HG02870 (cell line): ENCODE measurements around the gene ZSWIM3.
"Not testable (repeated sequence)": the region's sequence is repeated elsewhere in the genome, so short reads cannot be mapped to it uniquely, and the experiment has no call there.

Source experiments
- ATAC-seq: cut with Tn5 transposase; IDR thresholded peaks from one replicate; pipeline ENCODE4 v1.9.1; 2021; ENCODE audit warnings: mild to moderate bottlenecking, moderate library complexity; ENCODE audit not compliant: unreplicated experiment

ZSWIM3 gene

DNA sequence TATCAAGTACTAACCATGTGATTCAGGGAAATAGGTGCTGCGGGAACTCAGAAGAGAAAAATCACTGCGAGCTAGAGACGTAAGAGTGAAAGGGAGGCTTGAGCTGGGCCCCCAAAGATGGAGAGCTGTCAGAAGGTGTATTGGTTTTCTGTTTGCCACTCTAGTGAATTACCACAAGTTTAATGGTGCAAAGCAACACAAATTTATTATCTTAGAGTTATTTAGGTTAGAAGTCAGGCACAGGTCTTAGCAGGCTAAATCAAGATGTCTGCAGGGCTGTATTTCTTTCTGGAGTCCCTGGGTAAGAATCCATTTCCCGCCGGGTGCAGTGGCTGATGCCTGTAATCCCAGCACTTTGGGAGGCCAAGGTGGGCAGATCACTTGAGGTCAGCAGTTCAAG, 2.5 kb downstream of the ZSWIM3 start:
- no peak for ATAC-seq

DNA sequence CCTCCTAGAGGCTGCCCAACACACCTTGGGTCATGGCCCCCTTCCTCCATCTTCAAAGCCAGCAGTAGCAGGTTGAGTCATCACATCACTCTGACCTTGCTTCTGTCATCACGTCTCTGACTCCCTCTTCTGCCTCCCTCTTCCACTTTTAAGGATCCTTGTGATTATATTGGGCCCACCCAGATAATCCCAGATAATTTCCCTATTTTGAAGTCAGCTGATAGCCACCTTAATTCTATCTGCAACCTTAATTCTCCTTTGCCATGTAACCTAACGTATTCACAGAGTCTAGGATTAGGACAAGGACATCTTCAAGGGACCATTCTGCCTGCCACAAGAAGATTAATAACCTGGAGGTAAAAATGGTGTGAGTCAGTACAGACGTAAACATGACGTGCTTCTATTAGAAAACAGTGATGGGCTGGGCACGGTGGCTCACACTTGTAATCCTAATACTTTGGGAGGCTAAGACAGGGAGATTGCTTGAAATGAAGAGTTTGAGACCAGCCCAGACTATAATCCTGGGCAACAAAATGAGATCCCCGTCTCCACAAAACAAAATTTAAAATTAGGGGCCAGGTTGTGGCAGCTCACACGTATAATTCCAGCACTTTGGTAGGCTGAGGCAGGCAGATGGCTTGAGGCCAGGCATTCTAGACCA, 3.3 kb downstream of the ZSWIM3 start:
- no peak for ATAC-seq

DNA sequence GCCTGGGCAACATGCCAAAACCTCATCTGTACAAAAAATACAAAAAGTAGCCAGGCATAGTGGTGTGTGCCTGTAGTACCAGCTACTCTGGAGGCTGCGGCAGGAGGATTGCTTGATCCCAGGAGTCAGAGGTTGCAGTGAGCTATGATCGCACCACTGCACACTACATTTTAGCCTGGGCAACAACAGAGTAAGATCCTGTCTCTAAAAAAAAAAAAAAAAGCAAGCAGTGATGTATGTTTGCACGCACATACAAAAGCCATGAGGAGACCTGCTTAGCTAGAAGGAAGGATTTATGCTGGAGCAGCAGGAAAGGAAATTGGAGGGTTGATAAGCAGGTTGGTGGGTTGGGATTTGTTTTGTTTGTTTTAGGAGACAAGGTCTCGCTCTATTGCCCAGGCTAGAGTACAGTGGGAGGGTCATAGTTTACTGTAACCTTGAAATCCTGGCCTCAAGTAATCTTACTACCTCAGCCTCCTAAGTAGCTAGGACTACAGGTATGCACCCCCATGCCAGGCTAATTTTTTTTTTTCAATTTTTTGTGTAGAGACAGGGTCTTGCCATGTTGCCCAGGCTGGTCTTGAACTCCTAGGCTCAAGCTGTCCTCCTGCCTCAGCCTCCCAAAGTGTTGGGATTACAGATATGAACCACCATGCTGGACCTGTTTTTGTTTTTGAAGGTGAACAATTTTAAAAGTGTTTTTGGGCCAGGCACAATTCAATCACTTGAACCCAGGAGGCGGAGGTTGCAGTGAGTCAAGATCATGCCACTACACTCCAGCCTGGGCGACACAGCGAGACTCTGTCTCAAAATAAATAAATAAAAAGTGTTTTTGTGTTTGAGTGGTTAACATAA, 4.0 kb downstream of the ZSWIM3 start:
- ATAC-seq = no peak

DNA sequence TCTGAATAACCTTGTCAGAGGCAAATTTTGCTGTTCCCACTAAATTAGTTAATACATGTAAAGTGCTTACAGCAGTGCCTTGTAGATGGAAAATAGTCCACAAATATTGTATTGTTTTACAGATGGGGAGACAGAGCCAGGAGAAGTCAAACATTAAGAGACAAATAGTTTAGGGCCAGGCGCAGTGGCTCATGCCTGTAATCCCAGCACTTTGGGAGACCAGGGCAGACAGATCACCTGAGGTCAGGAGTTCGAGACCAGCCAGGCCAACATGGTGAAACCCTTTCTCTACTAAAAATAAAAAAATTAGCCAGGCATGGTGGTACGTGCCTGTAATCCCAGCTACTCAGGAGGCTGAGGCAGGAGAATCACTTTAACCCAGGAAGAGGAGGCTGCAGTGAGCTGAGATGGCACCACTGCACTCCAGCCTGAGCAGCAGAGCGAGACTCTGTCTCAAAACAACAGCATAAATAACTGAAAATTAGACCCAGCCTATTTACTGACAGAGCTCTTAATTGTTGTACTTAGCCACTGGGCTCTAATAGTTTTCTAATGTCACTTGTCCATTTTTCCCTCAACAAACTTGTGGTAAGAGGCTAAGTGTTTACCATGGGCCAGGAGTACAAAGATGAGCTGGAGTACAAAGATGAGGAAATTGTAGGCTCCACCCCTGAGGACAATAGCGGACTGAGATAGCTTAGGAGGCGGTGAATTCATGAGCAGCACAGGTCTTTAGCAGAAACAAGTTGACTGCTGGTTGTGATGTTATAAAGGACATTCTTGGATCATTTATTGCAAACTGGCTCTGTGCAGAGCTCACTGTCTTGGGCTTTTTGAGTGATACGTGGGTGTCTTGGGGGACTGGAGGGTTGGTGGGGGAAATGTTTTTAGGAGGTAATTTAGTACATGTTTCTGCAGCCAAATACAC, 6.4 kb downstream of the ZSWIM3 start:
- no peak for ATAC-seq

DNA sequence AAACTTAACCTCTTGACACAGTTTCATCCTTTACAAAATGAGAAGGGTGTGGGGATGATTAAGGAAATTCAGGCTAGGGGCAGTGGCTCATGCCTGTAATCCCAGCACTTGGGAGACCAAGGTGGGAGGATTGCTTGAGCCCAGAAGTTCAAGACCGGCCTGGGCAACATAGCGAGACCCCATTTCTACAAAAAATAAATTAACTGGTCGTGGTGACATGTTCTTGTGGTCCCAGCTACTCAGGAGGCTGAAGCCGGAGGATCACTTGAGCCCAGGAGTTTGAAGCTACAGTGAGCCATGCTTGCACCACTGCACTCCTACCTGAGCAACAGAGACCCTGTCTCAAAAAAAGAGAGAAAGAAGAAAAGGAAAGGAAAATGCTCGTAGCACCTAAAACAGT, 9.0 kb downstream of the ZSWIM3 start:
- no peak for ATAC-seq

DNA sequence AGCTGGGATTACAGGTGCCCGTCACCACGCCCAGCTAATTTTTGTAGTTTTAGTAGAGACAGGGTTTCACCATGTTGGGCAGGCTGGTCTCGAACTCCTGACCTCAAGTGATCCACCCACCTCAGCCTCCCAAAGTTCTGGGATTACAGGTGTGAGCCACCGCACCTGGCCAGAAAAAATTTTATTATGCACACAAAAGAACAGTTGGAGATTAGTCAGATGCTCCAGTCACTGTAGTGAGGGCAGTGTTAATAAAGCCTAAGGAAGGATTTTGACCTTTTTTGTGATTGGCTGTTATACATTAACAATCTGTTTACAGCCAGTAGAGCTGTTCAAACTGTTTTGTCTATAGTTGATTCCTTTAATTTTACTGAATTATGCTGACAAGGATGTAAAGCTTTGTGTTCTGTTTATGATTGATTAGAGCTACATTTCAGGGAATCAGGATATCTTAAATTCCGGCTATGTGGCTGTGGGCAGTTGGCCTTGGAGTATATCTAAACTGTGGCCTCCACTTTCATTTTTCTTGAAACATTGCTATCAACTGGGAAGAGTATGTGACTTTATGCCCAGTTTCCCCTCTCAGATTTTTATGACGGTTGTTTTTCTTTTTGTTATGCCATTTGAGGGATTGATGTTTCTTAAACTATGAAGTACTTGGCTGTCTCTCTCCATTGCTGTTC, 9.9 kb downstream of the ZSWIM3 start:
- ATAC-seq = no peak

DNA sequence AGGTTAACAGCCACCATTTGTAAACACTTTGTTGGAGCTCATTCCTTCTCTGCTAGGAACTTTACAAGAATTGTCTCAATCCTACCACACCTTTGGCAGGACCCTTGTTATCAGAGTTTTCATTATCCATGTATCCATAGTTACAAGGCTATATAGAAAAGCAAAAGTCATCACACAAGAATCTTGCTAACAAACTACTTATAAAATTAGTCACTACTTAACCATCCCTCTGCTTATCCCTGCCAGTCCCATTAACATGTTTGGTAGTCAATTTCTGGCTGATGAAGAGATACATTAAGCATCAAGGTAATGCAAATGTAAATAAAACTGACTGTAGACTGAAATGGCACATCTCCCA, 10.4 kb downstream of the ZSWIM3 start:
- ATAC-seq = no peak

DNA sequence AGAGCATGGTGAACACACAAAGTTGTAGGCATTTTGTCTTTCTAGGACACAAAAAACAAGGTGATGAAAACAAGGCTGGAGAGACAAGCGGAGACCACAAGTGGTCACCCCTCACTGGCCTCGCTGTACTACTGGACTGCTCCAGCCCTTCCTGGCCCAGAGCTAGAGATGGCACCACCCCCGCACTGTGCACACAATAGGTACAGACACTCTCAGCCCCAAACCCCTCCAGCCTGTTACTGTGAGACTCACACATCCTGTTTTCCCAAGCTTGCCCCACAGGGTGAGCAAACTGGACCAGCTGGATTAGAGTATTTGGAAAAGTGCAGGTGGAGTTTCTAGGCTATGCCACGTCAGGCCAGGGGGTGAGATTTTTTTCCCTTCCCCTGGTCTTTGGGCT, 15.2 kb downstream of the ZSWIM3 start:
- no peak for ATAC-seq

DNA sequence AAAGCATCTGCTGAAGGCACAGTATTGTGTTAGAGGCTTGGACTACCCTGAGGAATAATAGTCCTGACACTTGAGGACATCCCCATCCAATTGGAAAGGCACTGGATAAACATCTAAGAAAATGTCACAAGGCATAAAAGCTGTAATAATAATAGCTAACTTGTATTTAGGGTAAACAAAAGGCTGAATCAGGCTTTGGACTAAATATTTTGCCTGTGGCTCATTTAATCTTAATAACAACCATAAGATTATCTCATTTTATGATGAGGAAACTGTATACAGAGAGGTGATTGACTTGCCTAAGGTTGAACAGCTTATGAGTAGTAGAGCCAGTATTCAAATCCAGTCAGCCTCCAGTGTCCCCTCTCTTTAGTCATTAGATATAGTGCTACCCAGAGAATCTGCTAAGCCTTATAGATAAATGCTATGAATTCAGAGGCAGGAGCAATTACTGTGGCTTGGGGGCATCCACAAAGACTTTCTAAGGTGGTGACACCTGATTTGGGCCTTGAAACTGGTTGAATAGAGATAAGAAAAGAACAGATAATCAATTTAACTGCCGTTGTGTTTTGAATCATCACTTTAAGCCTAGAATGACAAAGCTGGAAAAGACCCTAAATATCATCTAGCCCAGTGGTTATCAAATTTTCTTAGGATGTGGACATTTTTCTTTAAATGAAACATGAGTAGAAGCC, 16.1 kb downstream of the ZSWIM3 start:
- no peak for ATAC-seq

DNA sequence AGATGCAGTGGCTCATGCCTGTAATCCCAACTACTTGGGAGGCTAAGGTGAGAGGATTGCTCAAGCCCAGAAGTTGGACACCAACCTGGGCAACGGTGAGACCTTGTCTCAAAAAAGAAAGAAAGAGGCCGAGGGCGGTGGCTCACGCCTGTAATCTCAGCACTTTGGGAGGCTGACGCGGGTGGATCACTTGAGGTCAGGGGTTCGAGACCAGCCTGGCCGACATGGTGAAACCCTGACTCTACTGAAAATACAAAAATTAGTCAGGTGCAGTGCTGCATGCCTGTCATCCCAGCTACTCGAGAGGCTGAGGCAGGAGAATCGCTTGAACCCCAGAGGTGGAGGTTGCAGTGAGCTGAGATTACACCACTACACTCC, 16.7 kb downstream of the ZSWIM3 start:
- not testable (repeated sequence) for ATAC-seq

DNA sequence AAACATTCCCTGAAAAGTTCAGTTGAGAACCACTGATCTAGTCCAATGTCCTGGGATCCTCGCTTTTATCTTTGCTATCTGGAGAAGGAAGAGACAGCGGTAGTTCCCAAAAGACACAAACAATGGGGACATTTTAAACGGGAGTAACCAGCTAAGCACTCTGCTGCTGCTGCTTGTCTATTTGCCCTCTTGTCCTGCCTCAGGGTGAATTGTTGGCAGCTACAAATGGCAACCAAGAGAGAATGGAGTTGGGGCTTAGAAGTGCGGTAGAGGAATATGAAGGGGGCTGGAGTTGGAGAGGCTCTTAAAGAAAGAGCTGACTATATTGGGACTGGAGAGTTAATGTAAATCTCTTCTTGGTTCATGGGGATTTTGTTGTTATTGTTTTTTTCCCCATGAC, 17.2 kb downstream of the ZSWIM3 start:
- no peak for ATAC-seq

DNA sequence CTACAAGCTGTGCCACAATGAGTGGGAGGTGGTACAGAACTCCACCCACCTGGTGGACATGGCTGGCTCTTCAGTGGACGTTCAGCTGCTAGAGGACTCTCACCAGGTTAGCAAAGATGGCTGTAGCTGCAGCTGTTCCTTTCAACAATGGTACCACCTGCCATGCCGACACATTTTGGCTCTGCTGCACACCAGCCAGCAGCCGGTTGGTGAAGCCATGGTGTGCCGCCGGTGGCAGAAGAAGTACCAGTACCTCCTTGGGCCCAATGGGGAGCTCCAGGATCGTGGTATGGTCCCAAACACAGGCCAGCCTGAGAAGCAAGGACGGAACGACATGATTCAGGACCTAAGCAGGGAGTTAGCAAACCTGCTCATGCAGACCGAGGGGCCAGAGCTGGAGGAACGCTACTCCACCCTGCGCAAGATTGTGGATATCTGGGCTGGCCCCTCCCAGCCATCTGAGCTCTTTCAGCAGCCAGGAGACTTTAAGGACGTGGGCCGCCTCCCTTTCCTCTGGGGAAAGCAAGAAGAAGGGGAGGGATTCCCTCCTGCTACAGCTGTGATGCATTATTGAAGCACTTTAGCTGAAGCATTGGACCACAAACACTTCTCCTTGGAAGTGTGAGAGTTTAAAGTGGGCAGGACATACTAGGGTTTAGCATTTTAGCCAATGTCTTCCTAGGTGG, 20.8 kb downstream of the ZSWIM3 start:
- no peak for ATAC-seq

DNA sequence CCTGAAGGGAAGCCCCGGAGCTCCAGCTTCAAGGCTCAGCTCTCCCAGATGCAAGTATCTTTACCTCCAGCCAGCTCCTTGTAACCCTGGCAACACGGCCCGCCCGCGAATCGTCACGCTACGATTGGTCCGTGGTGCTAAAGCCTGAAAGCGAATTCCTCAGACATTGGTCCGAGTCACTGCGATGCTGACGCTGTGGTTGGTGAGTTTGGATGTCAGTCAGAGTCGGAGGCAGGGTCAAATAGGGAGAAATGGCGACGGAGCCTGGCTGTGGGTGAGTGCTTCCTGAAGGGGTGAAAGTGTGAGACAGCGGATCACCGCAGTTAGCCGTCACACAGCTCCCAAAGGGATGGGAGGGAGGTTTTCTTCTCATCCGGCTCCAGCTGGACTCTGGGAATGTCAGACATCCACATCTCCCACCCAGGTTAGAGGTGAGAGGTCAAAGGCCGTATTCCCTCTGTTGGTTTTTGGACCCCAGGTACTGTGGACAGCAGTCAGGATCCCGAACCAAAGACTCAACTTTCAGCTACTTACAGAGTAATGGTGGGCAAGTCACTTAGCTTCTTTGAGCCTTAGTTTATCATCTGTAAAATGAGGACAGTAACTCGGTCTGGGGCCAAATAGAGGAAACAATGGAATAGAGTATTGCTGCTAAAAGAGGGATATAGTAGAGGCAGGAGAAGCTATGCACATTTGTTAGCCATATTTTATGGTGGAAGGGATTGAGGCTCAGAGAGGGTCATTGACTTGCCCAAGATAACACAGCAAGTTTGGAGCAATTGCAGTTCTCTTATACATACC, 23.8 kb downstream of the ZSWIM3 start, which contains the start of gene ZSWIM1:
Gene ZSWIM1 (plus strand): TSS at position 240 of the 801 bp plus-strand sequence. CDS start 1,366 bp downstream, outside the sequence.
- peak; percentile 97 for ATAC-seq

DNA sequence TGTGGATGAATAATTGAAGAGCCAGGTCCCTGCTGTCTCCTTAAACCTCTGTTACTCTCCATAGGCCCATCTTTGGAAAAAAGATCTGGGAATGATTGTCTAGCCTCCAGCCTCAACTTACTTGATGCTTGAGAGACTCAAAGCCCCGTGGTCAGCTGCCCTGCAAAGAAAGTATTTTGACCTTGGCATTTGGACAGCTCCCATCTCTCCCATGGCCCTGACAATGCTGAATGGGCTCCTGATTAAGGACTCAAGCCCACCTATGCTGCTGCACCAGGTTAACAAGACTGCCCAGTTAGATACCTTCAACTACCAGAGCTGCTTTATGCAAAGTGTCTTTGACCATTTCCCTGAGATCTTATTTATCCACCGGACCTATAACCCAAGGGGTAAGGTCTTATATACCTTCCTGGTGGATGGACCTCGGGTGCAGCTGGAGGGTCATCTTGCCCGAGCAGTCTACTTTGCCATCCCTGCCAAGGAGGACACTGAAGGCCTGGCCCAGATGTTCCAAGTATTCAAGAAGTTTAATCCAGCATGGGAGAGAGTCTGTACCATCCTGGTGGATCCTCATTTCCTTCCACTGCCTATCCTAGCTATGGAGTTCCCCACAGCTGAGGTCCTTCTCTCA, 25.2 kb downstream of the ZSWIM3 start:
- no peak for ATAC-seq

DNA sequence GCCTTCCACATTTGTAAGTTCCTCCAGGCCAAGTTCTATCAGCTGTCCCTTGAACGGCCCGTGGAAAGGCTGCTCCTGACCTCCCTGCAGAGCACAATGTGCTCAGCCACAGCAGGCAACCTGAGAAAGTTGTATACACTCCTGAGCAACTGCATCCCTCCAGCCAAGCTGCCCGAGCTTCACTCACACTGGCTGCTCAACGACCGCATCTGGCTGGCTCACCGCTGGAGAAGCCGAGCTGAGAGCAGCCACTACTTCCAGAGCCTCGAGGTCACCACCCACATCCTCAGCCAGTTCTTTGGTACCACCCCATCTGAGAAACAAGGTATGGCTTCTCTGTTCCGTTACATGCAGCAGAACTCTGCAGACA, 25.7 kb downstream of the ZSWIM3 start:
- no peak for ATAC-seq

DNA sequence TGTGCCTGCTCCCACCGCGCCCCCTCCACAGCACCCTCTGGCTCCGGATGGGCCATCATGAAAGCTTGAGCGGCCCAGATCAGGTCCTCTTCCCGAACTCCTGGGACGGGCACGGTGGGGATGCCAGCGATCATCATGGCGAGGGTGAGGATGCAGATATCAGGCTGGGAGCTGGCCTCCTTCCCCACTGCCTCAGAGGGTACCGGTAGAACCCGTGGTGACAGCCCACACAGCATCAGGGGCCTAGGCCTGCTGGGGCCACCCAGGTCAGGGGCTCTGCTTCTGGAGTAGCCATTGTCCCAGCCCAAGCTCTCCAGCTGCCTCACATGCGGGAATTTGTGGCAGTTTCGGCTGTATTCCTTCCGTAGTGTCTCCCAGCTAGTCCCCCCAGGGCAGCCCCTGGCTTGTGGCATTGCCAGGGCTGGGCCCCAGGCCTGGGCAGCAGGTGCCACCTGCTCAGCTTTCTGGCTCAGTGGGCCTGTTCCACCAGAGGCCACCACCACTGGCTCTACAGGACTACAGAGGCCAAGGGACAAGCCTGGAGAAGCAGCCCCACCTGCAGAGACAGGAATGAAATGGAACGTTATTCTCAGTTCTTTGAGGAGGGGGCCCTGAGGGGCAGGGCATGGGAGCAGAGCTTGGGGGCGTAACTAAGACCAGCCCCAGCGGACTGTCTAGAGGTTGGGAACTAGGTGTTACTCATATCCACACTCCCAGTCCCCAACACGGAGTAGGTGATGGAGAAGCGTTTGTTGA, 29.4 kb downstream of the ZSWIM3 start:
- ATAC-seq = no peak

DNA sequence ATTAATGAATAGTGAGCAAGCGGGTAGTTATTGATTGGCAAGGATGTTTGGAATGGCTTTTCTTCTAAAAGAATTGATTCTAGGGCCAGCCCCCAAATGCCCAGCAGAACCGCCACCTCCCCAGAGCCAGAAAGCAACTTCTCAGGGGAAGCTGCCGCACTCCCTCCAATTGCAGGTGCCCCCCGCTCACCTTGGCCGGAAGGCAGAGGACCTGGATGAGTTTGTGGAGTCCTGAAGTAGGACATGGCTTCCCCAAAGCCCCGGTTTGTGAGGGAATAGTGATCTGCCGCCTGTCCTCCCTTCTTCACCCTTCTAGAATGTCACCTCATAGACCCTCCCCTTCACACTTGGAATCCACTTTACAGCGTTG, 29.9 kb downstream of the ZSWIM3 start, which contains the start of gene SPATA25:
Gene SPATA25 (minus strand): TSS at position 277 of the 370 bp plus-strand sequence. CDS start 32 bp downstream, at position 245.
- ATAC-seq = no peak

DNA sequence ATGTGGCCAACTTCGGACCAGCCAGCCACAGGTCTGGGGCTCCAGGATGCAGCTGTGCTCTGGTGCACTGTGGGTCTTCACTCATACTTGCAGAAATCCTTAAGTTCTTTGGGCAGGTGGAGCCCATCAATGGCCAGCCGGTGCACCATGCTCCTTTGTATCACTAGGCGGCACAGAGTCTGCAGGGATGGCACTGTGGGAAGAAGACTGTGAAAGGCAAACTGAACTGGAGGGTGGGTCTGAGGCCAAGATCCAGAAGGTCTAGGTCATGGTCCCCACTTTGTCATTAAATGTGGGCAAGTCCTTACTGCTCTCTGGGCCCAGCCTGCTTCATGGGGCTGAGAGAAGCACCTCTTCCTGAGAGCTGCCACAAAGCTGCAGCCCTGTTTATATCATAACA, 31.3 kb downstream of the ZSWIM3 start:
- ATAC-seq = no peak
